Neural crest cell (in vitro differentiated cells): Measurements from ENCODE around the gene USP6. TPM values are rescaled to one million over a fixed set of nuclear protein-coding genes. Genes with fewer than 3 reads are reported as not detected.
"Not testable (repeated sequence)": the region's sequence is repeated elsewhere in the genome, so short reads cannot be mapped to it uniquely, and the experiment has no call there.

ENCODE experiments used
- DNase-seq: peaks from one replicate; pipeline ENCODE4 v3.0.0; 2021; ENCODE audit warnings: low read depth, mixed read lengths, low spot score
- H3K27ac Mint-ChIP-seq: one replicate; pipeline ENCODE4 v1.8.0; 2021; ENCODE audit warnings: mild to moderate bottlenecking, mixed read lengths; ENCODE audit not compliant: unreplicated experiment
- H3K27me3 Mint-ChIP-seq: 2 replicates; pipeline ENCODE4 v1.8.0; 2021; ENCODE audit warnings: low read depth, mild to moderate bottlenecking, mixed read lengths
- H3K36me3 Mint-ChIP-seq: 2 replicates; pipeline ENCODE4 v1.8.0; 2021; ENCODE audit warnings: low read depth, mild to moderate bottlenecking, mixed read lengths
- H3K4me1 Mint-ChIP-seq: 2 replicates; pipeline ENCODE4 v1.8.0; 2021; ENCODE audit warnings: mixed read lengths
- H3K4me3 Mint-ChIP-seq: one replicate; pipeline ENCODE4 v1.8.0; 2021; ENCODE audit warnings: mild to moderate bottlenecking, mixed read lengths
- H3K9me3 Mint-ChIP-seq: 2 replicates; pipeline ENCODE4 v1.8.0; 2021; ENCODE audit warnings: mixed read lengths
- total RNA-seq: library from RNA; stranded (reverse); gene quantifications from 2 replicates; pipeline ENCODE4 v1.2.1, GENCODE V29; 2021
- TF ChIP-seq, protein P1 (sequence below): fragments of 200-600 bp; sonication (generic); conservative IDR thresholded peaks from 2 replicates; pipeline ENCODE4 v1.5.0; 2021; ENCODE audit warnings: antibody characterized with exemption, mild to moderate bottlenecking

The USP6 gene
- total RNA-seq, 1 donor from 2014 or later: 0.26 TPM

GRCh38 chr17:5135726-5136579 is 20.1 kb downstream of the USP6 start:
- Mint-ChIP-seq H3K9me3 (no peaks in the 10 kb centered on the region), H3K27me3 (no peaks in the 10 kb centered on the region), H3K4me3 (no peak overlapping the region), H3K4me1 (no peaks in the 10 kb centered on the region), H3K36me3 (no peaks in the 10 kb centered on the region), H3K27ac (no peak overlapping the region)
- TF ChIP-seq, protein P1, sequence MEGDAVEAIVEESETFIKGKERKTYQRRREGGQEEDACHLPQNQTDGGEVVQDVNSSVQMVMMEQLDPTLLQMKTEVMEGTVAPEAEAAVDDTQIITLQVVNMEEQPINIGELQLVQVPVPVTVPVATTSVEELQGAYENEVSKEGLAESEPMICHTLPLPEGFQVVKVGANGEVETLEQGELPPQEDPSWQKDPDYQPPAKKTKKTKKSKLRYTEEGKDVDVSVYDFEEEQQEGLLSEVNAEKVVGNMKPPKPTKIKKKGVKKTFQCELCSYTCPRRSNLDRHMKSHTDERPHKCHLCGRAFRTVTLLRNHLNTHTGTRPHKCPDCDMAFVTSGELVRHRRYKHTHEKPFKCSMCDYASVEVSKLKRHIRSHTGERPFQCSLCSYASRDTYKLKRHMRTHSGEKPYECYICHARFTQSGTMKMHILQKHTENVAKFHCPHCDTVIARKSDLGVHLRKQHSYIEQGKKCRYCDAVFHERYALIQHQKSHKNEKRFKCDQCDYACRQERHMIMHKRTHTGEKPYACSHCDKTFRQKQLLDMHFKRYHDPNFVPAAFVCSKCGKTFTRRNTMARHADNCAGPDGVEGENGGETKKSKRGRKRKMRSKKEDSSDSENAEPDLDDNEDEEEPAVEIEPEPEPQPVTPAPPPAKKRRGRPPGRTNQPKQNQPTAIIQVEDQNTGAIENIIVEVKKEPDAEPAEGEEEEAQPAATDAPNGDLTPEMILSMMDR: no peak
- no peak for DNase-seq

GRCh38 chr17:5136580-5137412 is 21.0 kb downstream of the USP6 start:
- not testable (repeated sequence) for H3K27me3 Mint-ChIP-seq, H3K4me1 Mint-ChIP-seq, H3K27ac Mint-ChIP-seq, DNase-seq, H3K9me3 Mint-ChIP-seq, H3K4me3 Mint-ChIP-seq, H3K36me3 Mint-ChIP-seq

DNA sequence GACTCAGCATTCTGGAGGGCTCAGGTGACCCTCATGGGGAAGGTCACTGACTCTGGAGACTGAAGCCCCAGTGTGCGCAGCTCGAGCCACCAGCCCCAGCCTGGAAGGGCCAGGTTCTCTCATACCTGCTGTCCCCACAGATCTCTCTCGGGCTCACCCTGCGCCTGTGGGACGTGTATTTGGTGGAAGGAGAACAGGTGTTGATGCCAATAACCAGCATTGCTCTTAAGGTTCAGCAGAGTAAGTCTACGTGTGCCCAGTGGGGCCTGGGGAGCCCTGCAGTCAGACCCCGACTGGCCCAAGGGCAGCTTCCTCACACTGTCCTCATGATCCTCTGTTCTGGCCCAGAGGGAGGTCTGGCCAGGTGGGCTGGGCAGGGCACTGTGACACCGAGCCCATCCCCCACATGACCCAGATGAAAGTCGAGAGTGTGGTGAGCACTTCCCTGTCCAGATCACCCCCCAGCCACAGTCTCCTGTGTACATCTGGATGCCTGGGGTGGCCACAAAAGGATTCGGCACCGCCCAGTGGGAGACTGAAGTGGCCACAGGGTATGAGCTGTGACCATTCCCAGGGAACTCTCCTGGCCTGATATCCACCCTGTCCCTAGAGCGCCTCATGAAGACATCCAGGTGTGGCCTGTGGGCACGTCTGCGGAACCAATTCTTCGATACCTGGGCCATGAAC is 21.8 kb downstream of the USP6 start:
- not testable (repeated sequence) for H3K4me3 Mint-ChIP-seq, H3K36me3 Mint-ChIP-seq, DNase-seq, H3K9me3 Mint-ChIP-seq, H3K4me1 Mint-ChIP-seq, H3K27me3 Mint-ChIP-seq, H3K27ac Mint-ChIP-seq

DNA sequence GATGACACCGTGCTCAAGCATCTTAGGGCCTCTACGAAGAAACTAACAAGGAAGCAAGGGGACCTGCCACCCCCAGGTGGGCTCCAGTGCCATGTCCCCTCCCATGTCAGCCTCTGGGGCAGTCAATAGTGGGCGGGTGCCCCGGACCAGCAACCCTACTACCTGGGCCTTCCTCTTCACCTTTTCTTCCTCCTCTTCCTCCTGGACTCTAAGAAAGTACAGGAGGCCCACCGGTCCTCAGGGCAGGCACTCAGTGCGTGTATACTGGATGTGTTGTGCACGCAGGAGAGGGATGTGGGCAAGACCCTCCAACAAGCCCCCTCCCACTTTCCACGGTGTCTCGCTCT is 22.3 kb downstream of the USP6 start:
- not testable (repeated sequence) for H3K27ac Mint-ChIP-seq, H3K4me3 Mint-ChIP-seq, DNase-seq, H3K4me1 Mint-ChIP-seq, H3K9me3 Mint-ChIP-seq, H3K36me3 Mint-ChIP-seq, H3K27me3 Mint-ChIP-seq

- H3K27me3 Mint-ChIP-seq: no peaks in the 10 kb centered on the region
- peak overlapping the region; percentile 43 for H3K27ac Mint-ChIP-seq
- DNase-seq: no peak
- H3K36me3 Mint-ChIP-seq: no peaks in the 10 kb centered on the region
- H3K4me1 Mint-ChIP-seq: no peaks in the 10 kb centered on the region
- H3K9me3 Mint-ChIP-seq: peaks cover 2% of the 10 kb centered on the region
- no peak overlapping the region for H3K4me3 Mint-ChIP-seq
- TF ChIP-seq, protein P1: no peak
Observed at GRCh38 chr17:5138616-5139457, 23.0 kb downstream of the USP6 start.

GRCh38 chr17:5139458-5139732 is 23.6 kb downstream of the USP6 start:
- Mint-ChIP-seq H3K36me3 (no peaks in the 10 kb centered on the region), H3K27me3 (peaks cover 2% of the 10 kb centered on the region), H3K4me3 (no peak overlapping the region), H3K9me3 (peaks cover 2% of the 10 kb centered on the region), H3K27ac (no peak overlapping the region), H3K4me1 (no peaks in the 10 kb centered on the region)
- TF ChIP-seq, protein P1: no peak
- no peak for DNase-seq

- H3K9me3 Mint-ChIP-seq, H3K4me3 Mint-ChIP-seq, DNase-seq, H3K36me3 Mint-ChIP-seq, H3K27ac Mint-ChIP-seq, H3K4me1 Mint-ChIP-seq: not testable (repeated sequence)
- H3K27me3 Mint-ChIP-seq: peaks cover 19% of the 10 kb centered on the region
Observed at GRCh38 chr17:5142877-5143276, 27.0 kb downstream of the USP6 start.

DNA sequence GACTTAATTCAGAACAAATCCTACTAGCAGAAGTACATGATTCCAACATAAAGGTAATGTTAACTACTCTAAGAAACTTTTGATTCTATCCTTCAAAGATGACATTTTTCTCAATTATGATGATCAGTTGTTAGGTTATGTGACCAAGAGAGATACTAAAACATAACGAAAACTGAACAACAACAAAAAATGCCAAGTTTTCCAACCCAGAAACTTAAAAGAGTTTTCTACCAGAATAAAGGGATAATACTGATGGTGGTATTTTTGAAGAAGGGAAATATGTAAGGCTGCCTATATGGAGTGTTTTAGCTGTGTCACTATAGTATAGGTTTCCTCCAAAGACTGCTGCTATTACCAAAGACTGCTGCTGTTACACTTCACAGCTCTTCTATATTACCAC is 30.3 kb downstream of the USP6 start:
- DNase-seq, H3K4me3 Mint-ChIP-seq, H3K9me3 Mint-ChIP-seq, H3K36me3 Mint-ChIP-seq, H3K4me1 Mint-ChIP-seq, H3K27ac Mint-ChIP-seq: not testable (repeated sequence)
- H3K27me3 Mint-ChIP-seq: peaks cover 37% of the 10 kb centered on the region

DNA sequence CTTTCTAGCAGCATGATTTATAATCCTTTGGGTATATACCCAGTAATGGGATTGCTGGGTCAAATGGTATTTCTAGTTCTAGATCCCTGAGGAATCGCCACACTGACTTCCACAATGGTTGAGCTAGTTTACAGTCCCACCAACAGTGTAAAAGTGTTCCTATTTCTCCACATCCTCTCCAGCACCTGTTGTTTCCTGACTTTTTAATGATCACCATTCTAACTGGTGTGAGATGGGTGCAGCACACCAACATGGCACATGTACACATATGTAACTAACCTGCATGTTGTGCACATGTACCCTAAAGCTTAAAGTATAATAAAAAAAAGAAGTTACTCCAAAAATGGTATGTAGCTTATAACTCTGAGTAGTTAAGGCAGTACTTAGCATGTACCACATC is 44.9 kb downstream of the USP6 start:
- not testable (repeated sequence) for H3K27ac Mint-ChIP-seq, H3K4me3 Mint-ChIP-seq, H3K9me3 Mint-ChIP-seq, H3K4me1 Mint-ChIP-seq, DNase-seq, H3K36me3 Mint-ChIP-seq
- peaks cover 49% of the 10 kb centered on the region for H3K27me3 Mint-ChIP-seq

GRCh38 chr17:5161793-5162192 is 46.0 kb downstream of the USP6 start:
- H3K27ac Mint-ChIP-seq, H3K36me3 Mint-ChIP-seq, DNase-seq, H3K4me3 Mint-ChIP-seq, H3K9me3 Mint-ChIP-seq, H3K4me1 Mint-ChIP-seq: not testable (repeated sequence)
- peaks cover 46% of the 10 kb centered on the region for H3K27me3 Mint-ChIP-seq
